Measurements from ENCODE around the gene PCCA. TPM values are rescaled to one million over a fixed set of nuclear protein-coding genes. Genes with fewer than 3 reads are reported as not detected.

Gene PCCA
- total and polyA plus RNA-seq, 12 donors, result 27.6 to 176 (median 97.7) TPM

GRCh38 chr13:100514788-100515409 lies 426.0 kb downstream of the PCCA start:
- H3K9me3 ChIP-seq (replicated peaks in 1 of 3), result no peaks in the 10 kb centered on the region
- H3K36me3 ChIP-seq (replicated peaks in 1 of 2), result no peaks in the 10 kb centered on the region
- no peaks in the 10 kb centered on the region for H3K27me3 ChIP-seq
- intact Hi-C loops (cut with DNase I), result loop anchor here in 1 of 2 donors (5.0 to 10.0 kb wide), 4 partner anchors 280 to 860 kb away; no protein-coding TSS in a partner anchor
- H3K4me1 ChIP-seq (replicated peaks in 1 of 2), result peaks cover 0 to 6% of the 10 kb centered on the region in 2 donors
- WGBS, 4 donors, result 1 to 3% (median 2%) methylated on average over 5 of the region's 5 CpGs
- no peak overlapping the region for H3K4me3 ChIP-seq
- DNase-seq, result peak; percentile 67 to 91 (median 84)
- TF ChIP-seq POLR2A (IDR thresholded peaks at IDR 0.05) (no peak), CTCF (IDR thresholded peaks at IDR 0.05) (peak; percentile 68 to 97 (median 90))
- H3K27ac ChIP-seq, result no peak overlapping the region

- peaks cover 0 to 6% of the 10 kb centered on the region in 2 donors for H3K4me1 ChIP-seq (replicated peaks in 1 of 2)
- H3K27ac ChIP-seq, result no peak overlapping the region
- no peaks in the 10 kb centered on the region for H3K9me3 ChIP-seq (replicated peaks in 1 of 3)
- no peak overlapping the region for H3K4me3 ChIP-seq
- WGBS, 4 donors, result 74 to 80% (median 76%) methylated on average over 20 of the region's 20 CpGs
- intact Hi-C loops (cut with DNase I), result loop anchor here in 1 of 2 donors (5.0 to 10.0 kb wide), 4 partner anchors 281 to 861 kb away; no protein-coding TSS in a partner anchor
- no peaks in the 10 kb centered on the region for H3K36me3 ChIP-seq (replicated peaks in 1 of 2)
- no peak for DNase-seq
- TF ChIP-seq CTCF (IDR thresholded peaks at IDR 0.05), result no peak
- TF ChIP-seq POLR2A (IDR thresholded peaks at IDR 0.05), result no peak
- no peaks in the 10 kb centered on the region for H3K27me3 ChIP-seq
Measured at GRCh38 chr13:100515410-100515800, 426.5 kb downstream of the PCCA start.

GRCh38 chr13:100517135-100517534 lies 428.2 kb downstream of the PCCA start:
- DNase-seq, result no peak
- no peaks in the 10 kb centered on the region for H3K36me3 ChIP-seq (replicated peaks in 1 of 2)
- no peak overlapping the region for H3K27ac ChIP-seq
- no peak overlapping the region for H3K4me3 ChIP-seq
- WGBS, 4 donors, result 45 to 59% (median 53%) methylated on average over 9 of the region's 9 CpGs
- peaks cover 0 to 6% of the 10 kb centered on the region in 2 donors for H3K4me1 ChIP-seq (replicated peaks in 1 of 2)
- intact Hi-C loops (cut with DNase I), result loop anchor here in 1 of 2 donors (5.0 to 10.0 kb wide), 4 partner anchors 282 to 862 kb away; no protein-coding TSS in a partner anchor
- TF ChIP-seq POLR2A (IDR thresholded peaks at IDR 0.05) (no peak), CTCF (IDR thresholded peaks at IDR 0.05) (no peak)
- H3K27me3 ChIP-seq, result no peaks in the 10 kb centered on the region
- H3K9me3 ChIP-seq (replicated peaks in 1 of 3), result no peaks in the 10 kb centered on the region

- 80 to 95% (median 85%) methylated on average over 13 of the region's 13 CpGs for WGBS, 4 donors
- TF ChIP-seq CTCF (IDR thresholded peaks at IDR 0.05) (no peak), POLR2A (IDR thresholded peaks at IDR 0.05) (no peak)
- DNase-seq, result no peak
- H3K36me3 ChIP-seq (replicated peaks in 1 of 2), result no peaks in the 10 kb centered on the region
- H3K9me3 ChIP-seq (replicated peaks in 1 of 3), result no peaks in the 10 kb centered on the region
- no peak overlapping the region for H3K4me3 ChIP-seq
- intact Hi-C loops (cut with DNase I), result loop anchor here in 1 of 2 donors (5.0 to 10.0 kb wide), 4 partner anchors 283 to 863 kb away; no protein-coding TSS in a partner anchor
- H3K27ac ChIP-seq, result no peak overlapping the region
- peaks cover 0 to 6% of the 10 kb centered on the region in 2 donors for H3K4me1 ChIP-seq (replicated peaks in 1 of 2)
- no peaks in the 10 kb centered on the region for H3K27me3 ChIP-seq
Measured at GRCh38 chr13:100517728-100518127, 428.8 kb downstream of the PCCA start.

Measured in adrenal gland (tissue), 12 donors.